HL-60 (cell line): ENCODE results near the gene DBNDD1.

ENCODE experiments used
- CTCF ChIP-seq: IDR thresholded peaks from one replicate; pipeline ENCODE4 v1.5.1; 2011; ENCODE audit warnings: low read length, control low read depth, inconsistent platforms; ENCODE audit not compliant: insufficient read depth
- GABPA ChIP-seq: IDR thresholded peaks from 2 replicates; pipeline ENCODE4 v1.6.1; 2012; ENCODE audit warnings: low read depth
- POLR2AphosphoS5 ChIP-seq: IDR thresholded peaks from 2 replicates; pipeline ENCODE4 v1.6.1; 2012; ENCODE audit warnings: low read depth

- TF ChIP-seq CTCF: no peak
- no peak for TF ChIP-seq POLR2AphosphoS5
- no peak for TF ChIP-seq GABPA
Measured at GRCh38 chr16:90007015-90007414, 12.2 kb downstream of the DBNDD1 start.
